Tibial artery (tissue), 4 donors: Measurements from ENCODE around the gene FAM217A.

Experiments used
- DNase-seq, 2 donors: peaks; one replicate each; pipeline ENCODE4 v3.0.0-alpha.2; 2019
- H3K27ac ChIP-seq, 2 donors: fragments of 200-600 bp; sonication (generic) in 1 of 2; 1 replicate in 1 of 2; 2 replicates in 1 of 2; pipeline ENCODE4 v1.5.1; 2018 to 2019; ENCODE audit warnings: mild to moderate bottlenecking in 1 of 2
- H3K27me3 ChIP-seq, 2 donors: fragments of 200-600 bp; sonication (generic) in 1 of 2; one replicate each; pipeline versions ENCODE4 v1.5.1 to v1.6.0; 2016 to 2019
- H3K36me3 ChIP-seq, 3 donors: fragments of 200-600 bp; sonication (generic) in 2 of 3; one replicate each; pipeline ENCODE4 v1.5.1; 2016 to 2019; ENCODE audit warnings: mild to moderate bottlenecking in 2 of 3
- H3K4me1 ChIP-seq, 4 donors: fragments of 200-600 bp; sonication (generic) in 2 of 4; 1 replicate in 3 of 4; 2 replicates in 1 of 4; pipeline ENCODE4 v1.5.1; 2016 to 2019
- H3K4me3 ChIP-seq, 2 donors: fragments of 200-600 bp; sonication (generic) in 1 of 2; 1 replicate in 1 of 2; 2 replicates in 1 of 2; pipeline ENCODE4 v1.5.1; 2018 to 2019; ENCODE audit warnings: mild to moderate bottlenecking in 2 of 2
- H3K9me3 ChIP-seq, 3 donors: fragments of 200-600 bp; sonication (generic) in 1 of 3; one replicate each; pipeline ENCODE4 v1.5.1; 2016 to 2019
- CTCF ChIP-seq, 2 experiments: fragments of 200-600 bp in 1 of 2; fragments of 450-650 bp in 1 of 2; IDR thresholded peaks; one replicate each; pipeline ENCODE4 v1.5.1; 2017 to 2019; ENCODE audit warnings: antibody characterized with exemption in 2 of 2, mild to moderate bottlenecking in 1 of 2, moderate library complexity in 1 of 2
- intact Hi-C: fragments of 100-400 bp; cut with DNase I; formaldehyde crosslinking; loops from one replicate; pipeline ENCODE4 v1.15.0; 2023; ENCODE audit warnings: low total_unique reads

The FAM217A gene

GRCh38 chr6:4107873-4108272 lies 28.9 kb upstream of the FAM217A start:
- H3K4me1 ChIP-seq = peaks cover 0 to 22% (median 3%) of the 10 kb centered on the region in 4 donors
- no peak overlapping the region for H3K27ac ChIP-seq
- H3K4me3 ChIP-seq = no peak overlapping the region
- TF ChIP-seq CTCF (IDR thresholded peaks at IDR 0.05) = no peak
- H3K27me3 ChIP-seq = no peaks in the 10 kb centered on the region
- no peaks in the 10 kb centered on the region for H3K36me3 ChIP-seq
- intact Hi-C loops = no loop called here
- peaks cover 0 to 8% (median 6%) of the 10 kb centered on the region in 3 donors for H3K9me3 ChIP-seq
- DNase-seq = no peak

- Histone ChIP-seq H3K36me3 (no peaks in the 10 kb centered on the region), H3K27ac (no peak overlapping the region), H3K27me3 (no peaks in the 10 kb centered on the region), H3K4me1 (peaks cover 0 to 22% (median 3%) of the 10 kb centered on the region in 4 donors), H3K9me3 (no peaks in the 10 kb centered on the region), H3K4me3 (no peak overlapping the region)
- intact Hi-C loops = no loop called here
- no peak for DNase-seq
- no peak for TF ChIP-seq CTCF (IDR thresholded peaks at IDR 0.05)
Observed at GRCh38 chr6:4105980-4106536, 27.1 kb upstream of the FAM217A start.

GRCh38 chr6:4103929-4104328 lies 25.0 kb upstream of the FAM217A start:
- Histone ChIP-seq H3K27me3 (no peaks in the 10 kb centered on the region), H3K4me1 (peaks cover 0 to 10% (median 0%) of the 10 kb centered on the region in 4 donors), H3K4me3 (no peak overlapping the region), H3K9me3 (no peaks in the 10 kb centered on the region), H3K36me3 (no peaks in the 10 kb centered on the region), H3K27ac (no peak overlapping the region)
- no peak for DNase-seq
- intact Hi-C loops = no loop called here
- no peak for TF ChIP-seq CTCF (IDR thresholded peaks at IDR 0.05)

- no peak overlapping the region for H3K4me3 ChIP-seq
- H3K36me3 ChIP-seq = no peaks in the 10 kb centered on the region
- no peaks in the 10 kb centered on the region for H3K27me3 ChIP-seq
- TF ChIP-seq CTCF (IDR thresholded peaks at IDR 0.05) = no peak
- intact Hi-C loops = no loop called here
- H3K27ac ChIP-seq = no peak overlapping the region
- no peaks in the 10 kb centered on the region for H3K4me1 ChIP-seq
- DNase-seq = no peak
- H3K9me3 ChIP-seq = no peaks in the 10 kb centered on the region
Observed at GRCh38 chr6:4102687-4103244, 23.8 kb upstream of the FAM217A start.

GRCh38 chr6:4101298-4101697 lies 22.4 kb upstream of the FAM217A start:
- H3K36me3 ChIP-seq = no peaks in the 10 kb centered on the region
- DNase-seq = no peak
- H3K4me3 ChIP-seq = no peak overlapping the region
- H3K9me3 ChIP-seq = no peaks in the 10 kb centered on the region
- intact Hi-C loops = no loop called here
- H3K4me1 ChIP-seq = no peaks in the 10 kb centered on the region
- no peak for TF ChIP-seq CTCF (IDR thresholded peaks at IDR 0.05)
- H3K27me3 ChIP-seq = no peaks in the 10 kb centered on the region
- H3K27ac ChIP-seq = no peak overlapping the region
